CD14-positive monocyte (primary cell): ENCODE data around the gene NR3C1. TPM values are rescaled to one million over a fixed set of nuclear protein-coding genes. Genes with fewer than 3 reads are reported as not detected.
A peak's percentile ranks its signal among the peaks of the same experiment; 100 is the strongest.

Experiments used
- DNase-seq, 3 donors: peaks; one replicate each; pipeline ENCODE4 v3.0.0-alpha.2; 2011 to 2022
- H2AFZ ChIP-seq: 2 replicates; pipeline ENCODE4 v1.6.0; 2012; ENCODE audit warnings: mild to moderate bottlenecking, low read depth, low read length, inconsistent platforms; ENCODE audit not compliant: insufficient read depth, poor library complexity, severe bottlenecking
- H3K27ac ChIP-seq, 2 donors: 1 replicate in 1 of 2; 2 replicates in 1 of 2; pipeline ENCODE4 v1.5.1; 2012 to 2013; ENCODE audit warnings: low read length in 2 of 2, control low read depth in 1 of 2, inconsistent platforms in 1 of 2, low read depth in 1 of 2, mild to moderate bottlenecking in 1 of 2
- H3K27me3 ChIP-seq, 2 donors: one replicate each; pipeline versions ENCODE4 v1.6.0 to v1.6.1; 2011 to 2013; ENCODE audit warnings: low read length in 2 of 2; ENCODE audit not compliant: control insufficient read depth in 2 of 2, insufficient read depth in 2 of 2
- H3K36me3 ChIP-seq, 2 donors: replicated peaks in 1 of 2; 1 replicate in 1 of 2; 2 replicates in 1 of 2; pipeline versions ENCODE4 v1.5.1 to v1.6.1; 2012 to 2013; ENCODE audit warnings: low read length in 2 of 2, control low read depth in 1 of 2, inconsistent platforms in 1 of 2, mild to moderate bottlenecking in 1 of 2; ENCODE audit not compliant: insufficient read depth in 2 of 2, control insufficient read depth in 1 of 2
- H3K4me1 ChIP-seq, 2 donors: 1 replicate in 1 of 2; 2 replicates in 1 of 2; pipeline versions ENCODE4 v1.5.1 to v1.6.1; 2012 to 2013; ENCODE audit warnings: low read length in 2 of 2, control low read depth in 1 of 2, inconsistent platforms in 1 of 2, mild to moderate bottlenecking in 1 of 2, moderate library complexity in 1 of 2; ENCODE audit not compliant: insufficient read depth in 2 of 2, control insufficient read depth in 1 of 2
- H3K4me2 ChIP-seq: replicated peaks from 2 replicates; pipeline ENCODE3; 2012; ENCODE audit warnings: low read length, moderate library complexity, mild to moderate bottlenecking; ENCODE audit not compliant: poor library complexity, severe bottlenecking; ENCODE audit errors: extremely low read depth
- H3K4me3 ChIP-seq, 3 experiments: fragments of 200-600 bp in 1 of 3; sonication (generic) in 1 of 3; replicated peaks in 1 of 3; 1 replicate in 2 of 3; 2 replicates in 1 of 3; pipeline ENCODE4 v1.5.1; 2011 to 2013; ENCODE audit warnings: low read length in 3 of 3, mild to moderate bottlenecking in 3 of 3, control low read depth in 2 of 3, low read depth in 2 of 3, inconsistent platforms in 1 of 3, moderate library complexity in 1 of 3
- H3K79me2 ChIP-seq: 2 replicates; pipeline ENCODE4 v1.6.0; 2012; ENCODE audit warnings: mild to moderate bottlenecking, control low read depth, inconsistent platforms, low read length, moderate library complexity; ENCODE audit not compliant: insufficient read depth
- H3K9ac ChIP-seq: 2 replicates; pipeline ENCODE4 v1.6.0; 2017; ENCODE audit warnings: low read length, mild to moderate bottlenecking; ENCODE audit not compliant: insufficient read depth, poor library complexity, severe bottlenecking
- H3K9me3 ChIP-seq, 2 donors: replicated peaks in 1 of 2; 1 replicate in 1 of 2; 2 replicates in 1 of 2; pipeline versions ENCODE4 v1.5.1 to v1.6.1; 2012 to 2013; ENCODE audit warnings: low read length in 2 of 2, control low read depth in 1 of 2; ENCODE audit not compliant: control insufficient read depth in 1 of 2, insufficient read depth in 1 of 2
- H4K20me1 ChIP-seq: 2 replicates; pipeline ENCODE4 v1.6.0; 2012; ENCODE audit warnings: mild to moderate bottlenecking, low read length, control low read depth, moderate library complexity; ENCODE audit not compliant: insufficient read depth
- H3K27ac Mint-ChIP-seq, 7 donors: one replicate each; pipeline ENCODE4 v1.8.0; 2020; ENCODE audit warnings: mild to moderate bottlenecking in 7 of 7, mixed read lengths in 7 of 7, moderate library complexity in 6 of 7, inconsistent platforms in 2 of 7
- H3K27me3 Mint-ChIP-seq, 3 donors: one replicate each; pipeline ENCODE4 v1.8.0; 2021 to 2022; ENCODE audit warnings: low read depth in 3 of 3, mild to moderate bottlenecking in 3 of 3, mixed read lengths in 3 of 3, moderate library complexity in 3 of 3, inconsistent platforms in 1 of 3
- H3K36me3 Mint-ChIP-seq, 2 donors: one replicate each; pipeline ENCODE4 v1.8.0; 2020; ENCODE audit warnings: mixed read lengths in 2 of 2, inconsistent platforms in 1 of 2, mild to moderate bottlenecking in 1 of 2
- H3K4me1 Mint-ChIP-seq: one replicate; pipeline ENCODE4 v1.8.0; 2020; ENCODE audit warnings: mild to moderate bottlenecking, mixed read lengths
- H3K4me3 Mint-ChIP-seq, 2 donors: one replicate each; pipeline ENCODE4 v1.8.0; 2020; ENCODE audit warnings: mild to moderate bottlenecking in 2 of 2, mixed read lengths in 2 of 2, moderate library complexity in 1 of 2
- H3K9me3 Mint-ChIP-seq, 7 donors: one replicate each; pipeline ENCODE4 v1.8.0; 2020 to 2022; ENCODE audit warnings: mixed read lengths in 7 of 7, mild to moderate bottlenecking in 6 of 7, moderate library complexity in 6 of 7, inconsistent platforms in 2 of 7
- WGBS: methylation state at CpG from one replicate; pipeline ENCODE4 v1.1.5; 2013; ENCODE audit warnings: missing lambda C conversion rate; ENCODE audit not compliant: insufficient coverage; 5-methylcytosine and 5-hydroxymethylcytosine counted together
- intact Hi-C, 2 donors: fragments of 100-400 bp; cut with micrococcal nuclease; formaldehyde crosslinking; loops; one replicate each; pipeline versions ENCODE4 v1.15.0 to v1.15.1; 2023
- polyA plus RNA-seq, 3 donors: library from polyadenylated mRNA; depleted of rRNA in 1 of 3; unstranded in 2 of 3; stranded (reverse) in 1 of 3; fragments of 300-500 nt in 2 of 3; fragments of >200 nt in 1 of 3; fragmentation: Illumina TruSeq in 2 of 3; gene quantifications; 1 replicate in 2 of 3; 2 replicates in 1 of 3; pipeline ENCODE4 v1.2.3, GENCODE V29; 2012 to 2021
- TF ChIP-seq, protein P1 (sequence below): fragments of 200-600 bp; IDR thresholded peaks from one replicate; pipeline ENCODE4 v1.8.0; 2022; ENCODE audit warnings: antibody characterized with exemption, mild to moderate bottlenecking

Gene NR3C1
- polyA plus RNA-seq, 3 donors: 25.4 to 82.8 (median 75.1) TPM

DNA sequence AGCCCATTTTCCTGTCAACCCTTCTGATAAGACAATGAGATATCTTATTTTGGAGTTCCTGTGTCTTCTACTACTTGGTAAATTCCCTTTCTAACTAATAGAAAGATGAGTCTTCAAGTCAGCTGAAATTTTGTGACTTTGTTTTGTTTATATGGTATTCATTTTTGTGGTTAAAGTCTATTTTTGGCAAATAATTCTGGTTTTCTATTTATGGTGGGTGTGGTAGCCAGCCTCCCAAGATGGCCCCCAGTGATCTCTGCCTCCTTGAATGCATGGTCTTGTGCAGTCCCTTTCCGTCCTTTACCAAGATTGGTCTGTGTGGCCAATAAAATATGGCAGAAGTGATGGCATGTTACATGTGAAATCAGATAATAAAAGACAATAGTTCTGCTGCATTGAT, 91.5 kb downstream of the NR3C1 start:
- H3K9ac ChIP-seq: no peak overlapping the region
- WGBS: no CpG with 5 or more reads among the region's 1 CpG
- Mint-ChIP-seq H3K4me1 (peaks cover 53% of the 10 kb centered on the region), H3K27me3 (no peaks in the 10 kb centered on the region), H3K27ac (peak overlapping the region; percentile 46 to 91 (median 81)), H3K9me3 (no peaks in the 10 kb centered on the region), H3K4me3 (no peak overlapping the region), H3K36me3 (peaks cover 55 to 63% of the 10 kb centered on the region in 2 donors)
- peaks cover 20 to 26% of the 10 kb centered on the region in 2 donors for H3K4me1 ChIP-seq
- no peak overlapping the region for H3K4me3 ChIP-seq
- no peak overlapping the region for H3K4me2 ChIP-seq
- H4K20me1 ChIP-seq: peaks cover 91% of the 10 kb centered on the region
- peak overlapping the region in 1 of 2 donors; percentile 64 for H3K27ac ChIP-seq
- intact Hi-C loops: loop anchor here in 1 of 2 donors (5.0 kb wide), 2 partner anchors 35 to 90 kb away; partner anchors contain the start of gene NR3C1
- TF ChIP-seq, protein P1, sequence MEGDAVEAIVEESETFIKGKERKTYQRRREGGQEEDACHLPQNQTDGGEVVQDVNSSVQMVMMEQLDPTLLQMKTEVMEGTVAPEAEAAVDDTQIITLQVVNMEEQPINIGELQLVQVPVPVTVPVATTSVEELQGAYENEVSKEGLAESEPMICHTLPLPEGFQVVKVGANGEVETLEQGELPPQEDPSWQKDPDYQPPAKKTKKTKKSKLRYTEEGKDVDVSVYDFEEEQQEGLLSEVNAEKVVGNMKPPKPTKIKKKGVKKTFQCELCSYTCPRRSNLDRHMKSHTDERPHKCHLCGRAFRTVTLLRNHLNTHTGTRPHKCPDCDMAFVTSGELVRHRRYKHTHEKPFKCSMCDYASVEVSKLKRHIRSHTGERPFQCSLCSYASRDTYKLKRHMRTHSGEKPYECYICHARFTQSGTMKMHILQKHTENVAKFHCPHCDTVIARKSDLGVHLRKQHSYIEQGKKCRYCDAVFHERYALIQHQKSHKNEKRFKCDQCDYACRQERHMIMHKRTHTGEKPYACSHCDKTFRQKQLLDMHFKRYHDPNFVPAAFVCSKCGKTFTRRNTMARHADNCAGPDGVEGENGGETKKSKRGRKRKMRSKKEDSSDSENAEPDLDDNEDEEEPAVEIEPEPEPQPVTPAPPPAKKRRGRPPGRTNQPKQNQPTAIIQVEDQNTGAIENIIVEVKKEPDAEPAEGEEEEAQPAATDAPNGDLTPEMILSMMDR: no peak
- peaks cover 45 to 69% of the 10 kb centered on the region in 2 donors for H3K36me3 ChIP-seq
- H3K79me2 ChIP-seq: peaks cover 92% of the 10 kb centered on the region
- H3K9me3 ChIP-seq: no peaks in the 10 kb centered on the region
- no peak overlapping the region for H2AFZ ChIP-seq
- no peak for DNase-seq
- no peaks in the 10 kb centered on the region for H3K27me3 ChIP-seq

DNA sequence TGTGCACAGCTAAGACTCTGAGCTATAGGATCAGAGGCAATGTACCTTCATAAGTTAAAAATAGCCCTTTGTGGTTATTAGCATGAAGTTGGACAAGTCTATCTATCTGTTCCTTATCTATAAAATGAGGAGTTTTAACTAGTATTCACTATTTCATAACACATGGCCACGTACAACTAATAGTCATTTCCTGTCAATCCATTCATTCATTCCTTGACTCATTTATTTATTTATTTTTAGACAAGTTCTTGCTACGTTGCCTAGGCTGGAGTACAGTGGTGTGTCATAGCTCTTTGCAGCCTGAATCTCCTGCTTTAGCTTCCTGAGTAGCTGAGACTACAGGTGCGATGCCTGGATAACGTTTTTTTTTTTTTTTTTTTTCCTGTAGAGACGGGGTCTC, 92.1 kb downstream of the NR3C1 start:
- Mint-ChIP-seq H3K4me3 (no peak overlapping the region), H3K36me3 (peaks cover 55 to 64% of the 10 kb centered on the region in 2 donors), H3K9me3 (no peaks in the 10 kb centered on the region), H3K4me1 (peaks cover 51% of the 10 kb centered on the region), H3K27me3 (no peaks in the 10 kb centered on the region), H3K27ac (peak overlapping the region; percentile 52 to 91 (median 82))
- no CpG with 5 or more reads among the region's 5 CpGs for WGBS
- Histone ChIP-seq H3K36me3 (peaks cover 47 to 71% of the 10 kb centered on the region in 2 donors), H4K20me1 (peaks cover 88% of the 10 kb centered on the region), H3K4me1 (peaks cover 20 to 26% of the 10 kb centered on the region in 2 donors), H3K4me2 (no peak overlapping the region), H3K9me3 (no peaks in the 10 kb centered on the region), H3K79me2 (peaks cover 88% of the 10 kb centered on the region), H2AFZ (no peak overlapping the region), H3K4me3 (no peak overlapping the region), H3K9ac (no peak overlapping the region), H3K27me3 (no peaks in the 10 kb centered on the region), H3K27ac (peak overlapping the region in 1 of 2 donors; percentile 64)
- intact Hi-C loops: loop anchor here in 1 of 2 donors (5.0 kb wide), 2 partner anchors 36 to 91 kb away; partner anchors contain the start of gene NR3C1
- TF ChIP-seq, protein P1: no peak
- peak; percentile 9 to 73 (median 58) for DNase-seq
